HepG2 (cell line): ENCODE results near the gene MCF2L. TPM values are rescaled to one million over a fixed set of nuclear protein-coding genes. Genes with fewer than 3 reads are reported as not detected.

Experiments used
- ASH2L ChIP-seq: fragments of 300-600, 200-600 bp; sonication (generic); IDR thresholded peaks from 2 replicates; pipeline ENCODE4 v1.7.0; 2017; ENCODE audit warnings: low read depth, mild to moderate bottlenecking, moderate library complexity, mixed read lengths, low read length; ENCODE audit not compliant: insufficient read length
- CCDC6 ChIP-seq: sonication (generic); formaldehyde crosslinking; IDR thresholded peaks from 2 replicates; pipeline ENCODE4 v1.8.1; 2022; ENCODE audit warnings: mild to moderate bottlenecking, missing genetic modification reagents, moderate library complexity
- ELF1 ChIP-seq: sonication (generic); formaldehyde crosslinking; IDR thresholded peaks from 2 replicates; pipeline ENCODE4 v1.4.0; 2020; ENCODE audit warnings: missing genetic modification reagents
- GTF3A ChIP-seq: sonication (generic); formaldehyde crosslinking; conservative IDR thresholded peaks from 2 replicates; pipeline ENCODE4 v1.4.0; 2020; ENCODE audit warnings: mild to moderate bottlenecking, missing genetic modification reagents
- HCFC1 ChIP-seq: fragments of 150-350 bp; IDR thresholded peaks from 2 replicates; pipeline ENCODE4 v1.6.1; 2014; ENCODE audit warnings: low read depth, low read length
- HMG20B ChIP-seq: conservative IDR thresholded peaks from 2 replicates; pipeline ENCODE4 v1.6.1; 2016; ENCODE audit warnings: missing genetic modification reagents, missing compliant biosample characterization
- IRF9 ChIP-seq: sonication (generic); formaldehyde crosslinking; IDR thresholded peaks from 2 replicates; pipeline ENCODE4 v1.8.0; 2022; ENCODE audit warnings: missing genetic modification reagents, mild to moderate bottlenecking, borderline replicate concordance
- MNT ChIP-seq: fragments of 450-650 bp; IDR thresholded peaks from 2 replicates; pipeline ENCODE4 v1.6.1; 2016
- NR2F2 ChIP-seq: IDR thresholded peaks from 2 replicates; pipeline ENCODE4 v1.6.1; 2012; ENCODE audit warnings: low read depth, inconsistent platforms, borderline replicate concordance
- PHF21A ChIP-seq: sonication (generic); formaldehyde crosslinking; IDR thresholded peaks from 2 replicates; pipeline ENCODE4 v1.5.0; 2020; ENCODE audit warnings: mild to moderate bottlenecking, missing genetic modification reagents
- POLR2G ChIP-seq: fragments of 200-400 bp; formaldehyde crosslinking; IDR thresholded peaks from 2 replicates; pipeline ENCODE4 v1.6.1; 2018; ENCODE audit warnings: mild to moderate bottlenecking, low read depth, low read length, moderate library complexity
- PRDM10 ChIP-seq: sonication (generic); formaldehyde crosslinking; IDR thresholded peaks from 2 replicates; pipeline ENCODE4 v1.4.0; 2020; ENCODE audit warnings: low read depth, missing genetic modification reagents
- SALL2 ChIP-seq: sonication (generic); formaldehyde crosslinking; IDR thresholded peaks from 2 replicates; pipeline ENCODE4 v1.8.1; 2023; ENCODE audit warnings: mild to moderate bottlenecking, missing genetic modification reagents, inconsistent platforms
- TGIF2 ChIP-seq: IDR thresholded peaks from 2 replicates; pipeline ENCODE4 v1.6.1; 2016; ENCODE audit warnings: control low read depth, missing compliant biosample characterization
- XRCC5 ChIP-seq: fragments of 200-400 bp; formaldehyde crosslinking; optimal IDR thresholded peaks from 2 replicates; pipeline ENCODE3; 2017; ENCODE audit warnings: mild to moderate bottlenecking, low read length
- ZKSCAN1 ChIP-seq: fragments of 150-350 bp; IDR thresholded peaks from 2 replicates; pipeline ENCODE4 v1.6.1; 2014; ENCODE audit warnings: low read length
- ZNF543 ChIP-seq: sonication (generic); formaldehyde crosslinking; IDR thresholded peaks from 2 replicates; pipeline ENCODE4 v1.4.0; 2020; ENCODE audit warnings: mild to moderate bottlenecking, missing genetic modification reagents
- polyA plus RNA-seq, 8 experiments: library from polyadenylated mRNA; depleted of rRNA in 3 of 8; stranded (reverse) in 7 of 8; unstranded in 1 of 8; fragments of >200 nt; fragmentation: Illumina TruSeq in 4 of 8; extraction: Trizol in 4 of 8; gene quantifications; 2 replicates each; pipeline versions ENCODE4 v1.2.1 to v1.2.3, GENCODE V29; 2011 to 2016; ENCODE audit warnings: low read depth in 4 of 8, missing spikeins in 1 of 8, mixed read lengths in 1 of 8; ENCODE audit not compliant: insufficient read depth in 1 of 8
- total RNA-seq, 5 experiments: library from RNA; depleted of rRNA; stranded (reverse); fragments of >200 nt; fragmentation: Illumina TruSeq; extraction: Trizol; gene quantifications; 2 replicates each; pipeline ENCODE4 v1.2.3, GENCODE V29; 2016; ENCODE audit warnings: low read depth in 1 of 5
- TF ChIP-seq, protein P1 (sequence below): sonication (generic); formaldehyde crosslinking; conservative IDR thresholded peaks from 2 replicates; pipeline ENCODE4 v1.4.0; 2020; ENCODE audit warnings: missing genetic modification reagents
- TF ChIP-seq, protein P2 (sequence below): IDR thresholded peaks from 2 replicates; pipeline ENCODE4 v1.6.1; 2012; ENCODE audit warnings: inconsistent platforms

MCF2L gene
- total and polyA plus RNA-seq, 2 of the 13 experiments (the other 11 are each of a cell fraction or from before 2014, with no cell fraction given): 19.4 to 28.4 TPM

DNA sequence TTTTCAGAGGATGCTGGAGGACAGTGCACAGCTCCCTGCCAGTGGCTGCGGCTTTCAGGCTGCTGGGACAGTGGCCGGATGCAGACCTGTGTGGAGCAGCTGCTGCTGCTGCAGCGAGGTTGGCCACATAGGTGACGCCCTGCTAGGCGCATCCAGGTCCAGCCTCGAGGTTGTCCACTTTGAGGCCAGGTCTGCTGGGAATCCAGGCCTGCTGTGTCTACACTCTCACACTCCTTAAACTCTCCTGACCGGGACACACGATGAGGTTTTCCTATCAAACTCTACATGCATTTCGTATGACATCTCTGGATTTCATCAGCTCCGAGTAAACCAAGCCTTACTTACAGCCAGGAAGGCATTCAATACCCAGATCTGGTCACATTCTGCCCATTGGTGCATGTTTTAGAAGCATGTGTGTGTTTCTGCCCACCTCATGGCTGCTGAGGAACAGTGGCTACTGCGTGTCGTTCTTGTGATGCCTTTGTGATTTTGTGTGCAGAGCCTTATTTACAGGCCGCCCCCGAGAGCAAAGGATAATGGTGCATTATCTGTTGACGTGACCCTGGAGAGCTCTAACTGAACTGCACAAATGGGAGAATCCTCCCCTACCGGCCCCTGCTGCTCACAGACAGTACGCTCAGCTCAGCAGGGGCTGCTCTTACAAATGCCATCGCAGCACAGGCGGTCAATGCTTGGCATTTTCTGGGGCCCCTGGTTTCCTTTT, 12.3 kb upstream of the MCF2L start (continued):
- TF ChIP-seq, protein P1, sequence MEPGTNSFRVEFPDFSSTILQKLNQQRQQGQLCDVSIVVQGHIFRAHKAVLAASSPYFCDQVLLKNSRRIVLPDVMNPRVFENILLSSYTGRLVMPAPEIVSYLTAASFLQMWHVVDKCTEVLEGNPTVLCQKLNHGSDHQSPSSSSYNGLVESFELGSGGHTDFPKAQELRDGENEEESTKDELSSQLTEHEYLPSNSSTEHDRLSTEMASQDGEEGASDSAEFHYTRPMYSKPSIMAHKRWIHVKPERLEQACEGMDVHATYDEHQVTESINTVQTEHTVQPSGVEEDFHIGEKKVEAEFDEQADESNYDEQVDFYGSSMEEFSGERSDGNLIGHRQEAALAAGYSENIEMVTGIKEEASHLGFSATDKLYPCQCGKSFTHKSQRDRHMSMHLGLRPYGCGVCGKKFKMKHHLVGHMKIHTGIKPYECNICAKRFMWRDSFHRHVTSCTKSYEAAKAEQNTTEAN (CRISPR knock-in tag): peak; percentile 29
- TF ChIP-seq ZNF543 (CRISPR knock-in tag): no peak
- TF ChIP-seq PRDM10 (CRISPR knock-in tag): peak; percentile 39; the same call in 1 of the 2 replicates
- no peak for TF ChIP-seq HCFC1
- no peak for TF ChIP-seq GTF3A
- TF ChIP-seq MNT: peak; percentile 69
- TF ChIP-seq HMG20B: no peak
- TF ChIP-seq ELF1: no peak
- peak; percentile 66 for TF ChIP-seq PHF21A
- TF ChIP-seq, protein P2, sequence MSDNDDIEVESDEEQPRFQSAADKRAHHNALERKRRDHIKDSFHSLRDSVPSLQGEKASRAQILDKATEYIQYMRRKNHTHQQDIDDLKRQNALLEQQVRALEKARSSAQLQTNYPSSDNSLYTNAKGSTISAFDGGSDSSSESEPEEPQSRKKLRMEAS: peak; percentile 43; the same call in 1 of the 2 replicates
- TF ChIP-seq XRCC5: peak; percentile 59
- no peak for TF ChIP-seq NR2F2
- peak; percentile 29; the same call in 1 of the 2 replicates for TF ChIP-seq TGIF2 (CRISPR knock-in tag)
- TF ChIP-seq IRF9 (CRISPR knock-in tag): 0 out of 2 replicates have a peak, but pooled peaks have one; percentile 37
- no peak for TF ChIP-seq ZKSCAN1
- TF ChIP-seq ASH2L: no peak
- TF ChIP-seq CCDC6 (CRISPR knock-in tag): 0 out of 2 replicates have a peak, but pooled peaks have one; percentile 46
- peak; percentile 28; the same call in 1 of the 2 replicates for TF ChIP-seq POLR2G
- TF ChIP-seq SALL2 (CRISPR knock-in tag): no peak
